Endothelial cell of umbilical vein (primary cell): Measurements from ENCODE around the gene NEU3.

ENCODE experiments used
- EZH2 ChIP-seq: IDR thresholded peaks from 2 replicates; pipeline ENCODE4 v1.6.1; 2012; ENCODE audit warnings: borderline replicate concordance, low read depth, mild to moderate bottlenecking, moderate library complexity, low read length, inconsistent platforms; ENCODE audit not compliant: severe bottlenecking
- FOS ChIP-seq: IDR thresholded peaks from 2 replicates; pipeline ENCODE4 v1.6.1; 2011; ENCODE audit warnings: mild to moderate bottlenecking, low read length, moderate library complexity, borderline replicate concordance; ENCODE audit not compliant: insufficient read depth
- MYC ChIP-seq: IDR thresholded peaks from one replicate; pipeline ENCODE4 v1.6.1; 2011; ENCODE audit warnings: mild to moderate bottlenecking, low read depth, low read length
- POLR2A ChIP-seq: IDR thresholded peaks from 2 replicates; pipeline ENCODE4 v1.6.1; 2012; ENCODE audit warnings: low read depth, mild to moderate bottlenecking, control low read depth, low read length
- POLR2AphosphoS5 ChIP-seq: IDR thresholded peaks from 2 replicates; pipeline ENCODE4 v1.6.1; 2012; ENCODE audit warnings: low read depth, mild to moderate bottlenecking, control low read depth, low read length, moderate library complexity; ENCODE audit not compliant: insufficient read depth
- TF ChIP-seq, protein P1 (sequence below), 2 donors: IDR thresholded peaks; 1 replicate in 1 of 2; 2 replicates in 1 of 2; pipeline ENCODE4 v1.5.1; 2011; ENCODE audit warnings: low read length in 2 of 2, mild to moderate bottlenecking in 2 of 2, moderate library complexity in 2 of 2, control low read depth in 1 of 2, inconsistent platforms in 1 of 2, low read depth in 1 of 2; ENCODE audit not compliant: insufficient read depth in 1 of 2; ENCODE audit errors: extremely low read depth in 1 of 2

DNA sequence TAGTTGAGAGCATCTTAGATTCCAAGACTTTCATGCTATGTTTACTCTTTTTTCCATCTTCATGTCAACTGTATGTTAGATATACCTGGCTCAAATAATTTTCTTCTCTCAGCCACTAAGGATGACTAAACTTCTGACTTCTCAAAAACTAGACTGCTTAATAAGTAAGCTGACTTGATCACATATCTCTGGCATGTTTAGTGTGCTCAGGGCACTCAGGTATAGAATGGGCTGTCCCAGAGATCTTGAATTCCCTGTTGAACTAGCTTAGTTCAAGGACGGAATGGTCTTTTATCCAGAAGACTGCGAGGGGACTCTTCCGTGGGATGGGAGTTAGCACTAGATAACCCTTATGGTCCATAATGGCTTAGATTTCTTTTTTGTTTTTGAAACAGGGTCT is 13.0 kb downstream of the NEU3 start:
- TF ChIP-seq POLR2AphosphoS5 = no peak
- no peak for TF ChIP-seq FOS
- TF ChIP-seq, protein P1, sequence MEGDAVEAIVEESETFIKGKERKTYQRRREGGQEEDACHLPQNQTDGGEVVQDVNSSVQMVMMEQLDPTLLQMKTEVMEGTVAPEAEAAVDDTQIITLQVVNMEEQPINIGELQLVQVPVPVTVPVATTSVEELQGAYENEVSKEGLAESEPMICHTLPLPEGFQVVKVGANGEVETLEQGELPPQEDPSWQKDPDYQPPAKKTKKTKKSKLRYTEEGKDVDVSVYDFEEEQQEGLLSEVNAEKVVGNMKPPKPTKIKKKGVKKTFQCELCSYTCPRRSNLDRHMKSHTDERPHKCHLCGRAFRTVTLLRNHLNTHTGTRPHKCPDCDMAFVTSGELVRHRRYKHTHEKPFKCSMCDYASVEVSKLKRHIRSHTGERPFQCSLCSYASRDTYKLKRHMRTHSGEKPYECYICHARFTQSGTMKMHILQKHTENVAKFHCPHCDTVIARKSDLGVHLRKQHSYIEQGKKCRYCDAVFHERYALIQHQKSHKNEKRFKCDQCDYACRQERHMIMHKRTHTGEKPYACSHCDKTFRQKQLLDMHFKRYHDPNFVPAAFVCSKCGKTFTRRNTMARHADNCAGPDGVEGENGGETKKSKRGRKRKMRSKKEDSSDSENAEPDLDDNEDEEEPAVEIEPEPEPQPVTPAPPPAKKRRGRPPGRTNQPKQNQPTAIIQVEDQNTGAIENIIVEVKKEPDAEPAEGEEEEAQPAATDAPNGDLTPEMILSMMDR (IDR thresholded peaks at IDR 0.05; ENCODE audit: extremely low read depth in 1 of 2, insufficient read depth in 1 of 2, low read depth in 1 of 2, low read length in 2 of 2) = no peak
- TF ChIP-seq MYC = no peak
- TF ChIP-seq POLR2A = no peak
- TF ChIP-seq EZH2 = no peak
